ENCODE results near the gene SLC39A10.

DNA sequence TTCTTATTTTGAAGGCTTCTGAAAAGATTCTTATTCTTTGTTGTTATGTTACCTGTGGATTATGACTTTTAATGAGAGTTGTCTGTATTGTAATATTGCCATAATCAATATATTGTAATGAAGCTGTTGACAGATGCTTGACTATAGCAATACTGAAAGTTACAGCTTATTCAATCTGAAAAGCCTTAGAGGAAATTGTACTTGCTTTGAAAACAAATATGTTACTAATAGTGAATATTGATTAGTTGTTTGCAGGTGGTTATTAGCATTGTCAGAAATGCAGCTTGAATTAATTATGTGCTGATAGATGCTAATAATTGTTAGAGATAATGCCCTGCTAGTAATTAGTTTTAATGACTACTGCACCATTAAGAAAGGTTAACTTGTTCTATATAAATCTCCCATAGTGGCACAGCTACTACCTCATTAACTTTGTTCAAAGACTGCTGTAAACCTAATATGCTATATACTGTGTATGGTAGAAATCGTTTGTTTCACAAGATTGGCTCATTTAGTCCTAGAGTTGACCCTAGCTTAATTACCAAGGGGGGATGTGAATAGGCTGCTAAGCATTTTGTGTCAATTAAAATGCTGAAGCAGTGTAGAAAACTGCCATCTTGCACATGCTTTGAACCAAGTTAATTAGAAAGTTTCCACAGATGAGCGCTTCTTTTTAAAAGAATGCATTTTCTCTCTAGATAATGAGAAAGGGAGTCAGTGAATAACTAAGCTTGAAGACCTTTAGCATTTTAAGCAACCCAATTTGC lies 30.5 kb downstream of the SLC39A10 start:
- TF ChIP-seq, protein P1, sequence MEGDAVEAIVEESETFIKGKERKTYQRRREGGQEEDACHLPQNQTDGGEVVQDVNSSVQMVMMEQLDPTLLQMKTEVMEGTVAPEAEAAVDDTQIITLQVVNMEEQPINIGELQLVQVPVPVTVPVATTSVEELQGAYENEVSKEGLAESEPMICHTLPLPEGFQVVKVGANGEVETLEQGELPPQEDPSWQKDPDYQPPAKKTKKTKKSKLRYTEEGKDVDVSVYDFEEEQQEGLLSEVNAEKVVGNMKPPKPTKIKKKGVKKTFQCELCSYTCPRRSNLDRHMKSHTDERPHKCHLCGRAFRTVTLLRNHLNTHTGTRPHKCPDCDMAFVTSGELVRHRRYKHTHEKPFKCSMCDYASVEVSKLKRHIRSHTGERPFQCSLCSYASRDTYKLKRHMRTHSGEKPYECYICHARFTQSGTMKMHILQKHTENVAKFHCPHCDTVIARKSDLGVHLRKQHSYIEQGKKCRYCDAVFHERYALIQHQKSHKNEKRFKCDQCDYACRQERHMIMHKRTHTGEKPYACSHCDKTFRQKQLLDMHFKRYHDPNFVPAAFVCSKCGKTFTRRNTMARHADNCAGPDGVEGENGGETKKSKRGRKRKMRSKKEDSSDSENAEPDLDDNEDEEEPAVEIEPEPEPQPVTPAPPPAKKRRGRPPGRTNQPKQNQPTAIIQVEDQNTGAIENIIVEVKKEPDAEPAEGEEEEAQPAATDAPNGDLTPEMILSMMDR (IDR thresholded peaks at IDR 0.05): no peak
- TF ChIP-seq POLR2A (IDR thresholded peaks at IDR 0.05): no peak
